GM19023 (cell line): ENCODE measurements around the gene PUS10.

Experiments
- ATAC-seq: cut with Tn5 transposase; IDR thresholded peaks from one replicate; pipeline ENCODE4 v1.9.1; 2021; ENCODE audit warnings: mild to moderate bottlenecking, moderate library complexity; ENCODE audit not compliant: unreplicated experiment

The PUS10 gene

GRCh38 chr2:60972889-60973656 is 45.0 kb downstream of the PUS10 start:
- ATAC-seq: no peak

DNA sequence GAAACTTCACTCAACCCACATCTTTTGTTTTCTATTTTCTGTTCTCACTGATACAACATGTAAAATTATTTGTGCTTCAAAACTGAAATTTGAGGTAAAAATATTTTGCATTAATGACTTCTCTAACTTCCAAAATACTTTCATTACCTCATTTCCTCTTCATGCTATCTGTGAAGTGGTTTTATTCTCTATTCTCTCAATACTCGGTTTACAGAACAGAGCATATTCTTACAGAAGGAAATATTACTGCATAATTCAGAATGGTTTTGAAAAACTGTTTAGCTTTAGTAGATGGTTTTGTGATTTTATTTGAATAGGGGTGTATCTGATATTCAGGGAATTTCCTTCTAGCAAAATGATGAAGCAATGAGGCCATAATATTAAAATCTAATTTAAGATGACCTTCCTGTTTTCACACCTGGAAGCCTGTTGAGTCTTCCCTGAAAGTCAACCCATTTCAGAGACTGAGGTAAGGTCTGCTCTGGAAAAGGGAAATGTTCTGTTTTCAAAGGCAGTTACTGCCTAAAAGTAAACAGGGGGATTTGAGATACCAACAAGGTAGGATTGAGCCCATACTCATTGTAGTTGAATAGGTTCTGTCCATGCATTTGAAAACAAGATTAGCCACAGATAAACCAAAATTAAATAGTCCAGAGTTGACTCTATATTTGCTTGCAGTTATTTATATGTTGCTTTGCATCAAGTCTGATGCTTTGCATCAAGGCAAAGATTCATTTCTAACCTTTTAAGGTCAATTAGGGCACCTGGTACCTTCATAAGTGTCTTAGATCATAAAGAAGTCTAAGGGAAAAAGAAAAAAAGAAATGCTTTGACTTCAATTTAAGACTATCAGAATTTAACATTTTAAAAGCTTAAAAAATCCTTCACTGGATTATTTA is 51.3 kb downstream of the PUS10 start:
- peak; percentile 75 for ATAC-seq

DNA sequence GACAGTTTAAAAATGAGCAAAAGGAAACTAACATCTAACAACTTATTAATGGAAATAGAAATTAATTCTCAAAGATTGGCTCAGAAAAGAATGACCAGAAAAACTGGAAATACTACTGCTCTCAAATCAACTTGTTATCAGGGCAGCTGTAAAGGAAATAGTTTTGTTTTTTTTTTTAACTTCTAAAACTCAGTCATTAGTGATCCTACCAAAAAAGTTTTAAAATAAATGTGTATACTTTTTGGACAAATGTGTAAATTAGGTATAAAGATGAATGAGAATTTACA is 52.6 kb downstream of the PUS10 start:
- no peak for ATAC-seq

GRCh38 chr2:60964651-60965498 is 53.2 kb downstream of the PUS10 start:
- ATAC-seq: no peak

DNA sequence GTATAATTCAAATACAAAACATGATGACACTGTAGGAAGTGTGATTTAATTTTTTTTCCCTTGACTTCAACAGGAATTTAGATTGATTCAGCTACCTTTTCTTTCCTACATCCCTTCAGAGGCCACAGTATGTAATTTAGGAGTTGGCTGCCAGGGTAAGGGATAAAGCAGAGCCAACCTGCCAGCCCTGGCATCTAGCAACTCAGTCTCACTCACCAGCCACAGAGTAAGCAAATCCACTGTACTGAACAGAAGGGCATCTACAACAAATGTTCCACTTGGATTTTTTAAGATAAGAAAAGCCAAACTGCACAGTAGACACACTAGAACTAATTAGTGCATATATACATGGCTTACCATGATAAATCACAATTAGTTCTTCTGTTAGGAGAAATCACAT is 54.9 kb downstream of the PUS10 start:
- no peak for ATAC-seq

DNA sequence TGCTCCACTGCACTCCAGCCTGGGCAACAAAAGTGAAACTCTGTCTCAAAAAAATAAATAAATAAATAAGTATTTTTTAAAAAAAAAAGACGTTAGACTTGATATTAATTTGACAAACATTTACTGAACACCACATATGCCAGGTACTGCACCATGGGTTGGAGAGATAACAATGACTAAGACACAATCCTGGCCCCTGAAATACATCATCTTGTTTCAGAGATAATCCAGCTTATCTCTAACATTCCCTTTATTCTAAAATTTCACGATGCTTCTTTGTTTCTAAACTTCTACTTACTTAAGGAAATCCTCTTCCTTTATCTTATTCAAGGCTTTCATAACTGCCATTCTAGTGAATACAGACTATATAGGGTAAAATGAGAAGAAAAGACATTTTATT is 55.5 kb downstream of the PUS10 start:
- ATAC-seq: no peak

DNA sequence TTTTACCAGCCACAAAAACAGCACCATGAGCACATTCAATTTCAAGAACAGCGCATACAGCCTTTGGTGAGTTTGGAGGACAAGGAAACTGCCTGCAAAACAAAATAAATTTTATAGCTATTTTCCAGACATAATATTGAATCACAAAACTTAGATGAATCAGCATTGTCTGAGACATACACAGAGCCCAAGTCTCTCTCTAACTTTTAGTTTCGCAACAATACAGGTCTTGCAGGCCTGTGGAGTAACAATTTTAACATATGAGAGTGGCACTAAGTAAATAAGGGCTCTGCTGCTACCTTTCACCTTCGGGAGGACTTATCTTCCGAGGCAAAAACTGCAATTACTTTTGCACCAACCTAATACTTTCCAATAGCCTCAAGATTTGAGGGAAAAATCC is 56.6 kb downstream of the PUS10 start:
- no peak for ATAC-seq

DNA sequence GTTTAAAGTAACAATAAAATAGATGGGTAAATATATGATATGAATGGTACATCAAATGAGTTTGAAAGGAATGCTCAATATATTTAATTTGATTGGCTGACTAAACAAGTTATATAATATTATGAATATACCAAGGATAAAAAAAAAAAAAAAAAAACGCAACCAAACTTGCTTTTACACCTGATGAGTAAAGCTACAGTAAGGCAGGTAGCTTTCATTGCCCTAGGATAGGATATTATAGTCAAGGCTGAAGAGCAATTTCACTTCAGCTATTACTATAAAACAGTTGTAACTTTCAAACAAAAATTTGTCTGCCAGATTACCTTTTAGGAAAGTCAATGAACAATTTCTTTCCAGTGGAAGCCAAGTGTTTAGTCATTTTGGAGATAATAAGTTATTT is 57.3 kb downstream of the PUS10 start:
- ATAC-seq: no peak

- ATAC-seq: no peak
These were observed 58.6 kb downstream of the PUS10 start for GRCh38 chr2:60959501-60959900.

GRCh38 chr2:60958800-60959199 is 59.3 kb downstream of the PUS10 start:
- ATAC-seq: no peak

DNA sequence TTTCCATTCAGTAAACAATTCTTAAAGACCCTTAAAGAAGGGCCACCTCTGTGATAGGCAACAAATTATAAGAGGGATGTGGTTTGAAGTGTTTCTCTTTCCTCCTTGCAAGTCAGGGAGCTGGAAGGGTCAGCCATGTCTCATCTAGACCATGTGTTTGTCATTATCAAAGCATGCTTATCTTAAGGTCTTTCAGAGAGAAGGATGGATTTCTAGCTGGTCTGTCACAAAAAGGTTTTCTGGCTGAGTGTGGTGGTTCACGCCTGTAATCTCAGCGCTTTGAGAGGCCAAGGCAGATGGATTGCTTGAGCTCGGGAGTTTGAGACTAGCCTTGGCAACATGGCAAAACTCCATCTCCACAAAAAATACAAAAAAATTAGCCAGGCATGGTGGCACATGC is 59.7 kb downstream of the PUS10 start:
- ATAC-seq: no peak

DNA sequence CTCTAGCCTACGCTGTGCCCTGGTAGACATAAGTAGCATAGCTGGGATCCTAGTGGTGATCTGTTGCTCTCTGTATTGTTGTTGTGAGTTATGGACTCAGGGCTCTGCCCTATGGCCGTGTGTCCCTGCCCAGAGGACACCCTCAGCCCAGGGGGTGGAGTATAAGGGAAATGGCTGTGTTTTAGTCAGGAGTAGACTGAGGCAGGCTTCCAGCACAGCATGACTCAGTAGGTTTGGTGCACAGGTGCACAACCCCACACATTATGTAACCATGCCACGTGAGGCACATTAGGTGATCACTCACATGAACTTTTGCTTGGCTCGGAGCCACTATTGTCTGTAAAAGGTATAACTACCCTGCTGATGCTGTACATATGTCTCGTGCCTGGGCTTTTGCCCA is 60.4 kb downstream of the PUS10 start:
- ATAC-seq: no peak

DNA sequence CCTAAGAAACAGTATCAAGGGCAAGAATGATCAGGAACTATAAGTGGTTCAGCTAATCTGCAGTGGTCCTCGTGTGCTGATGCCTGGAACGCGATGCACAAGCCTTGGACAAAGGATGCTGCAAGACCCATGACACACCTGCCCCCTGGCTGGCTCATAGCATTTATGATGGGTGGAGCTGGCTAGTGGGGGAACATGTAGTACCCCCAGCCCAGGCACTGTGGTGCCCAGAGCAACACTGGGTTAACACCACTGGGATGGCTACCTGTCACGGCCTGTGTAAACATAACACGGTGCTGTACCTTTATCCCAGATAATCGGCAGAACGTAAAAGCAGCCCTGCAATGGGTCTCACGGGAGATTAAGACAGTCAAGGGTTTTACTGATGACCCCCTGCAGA is 60.8 kb downstream of the PUS10 start:
- no peak for ATAC-seq

DNA sequence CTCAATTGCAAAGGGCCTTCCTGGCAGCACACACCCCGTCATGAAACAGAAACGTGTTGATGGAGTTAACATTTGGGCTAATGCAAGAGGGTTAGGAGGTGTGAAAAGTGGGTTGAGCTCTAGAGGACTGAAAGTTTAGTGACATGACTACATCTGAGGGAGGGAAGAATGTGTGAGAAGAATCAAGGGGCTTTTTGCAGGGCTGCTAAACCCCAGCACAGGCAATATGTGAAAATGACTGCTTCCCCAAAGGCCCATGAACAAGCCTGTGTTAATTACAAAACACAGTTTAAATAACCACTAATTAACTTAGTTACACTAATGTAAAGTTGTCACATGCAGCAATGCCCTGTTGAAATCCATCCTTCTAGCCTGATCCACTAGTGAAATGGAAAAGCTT is 63.9 kb downstream of the PUS10 start:
- no peak for ATAC-seq

GRCh38 chr2:60948926-60949579 is 69.0 kb downstream of the PUS10 start:
- no peak for ATAC-seq

- no peak for ATAC-seq
These were observed 69.9 kb downstream of the PUS10 start for GRCh38 chr2:60948161-60948560.

DNA sequence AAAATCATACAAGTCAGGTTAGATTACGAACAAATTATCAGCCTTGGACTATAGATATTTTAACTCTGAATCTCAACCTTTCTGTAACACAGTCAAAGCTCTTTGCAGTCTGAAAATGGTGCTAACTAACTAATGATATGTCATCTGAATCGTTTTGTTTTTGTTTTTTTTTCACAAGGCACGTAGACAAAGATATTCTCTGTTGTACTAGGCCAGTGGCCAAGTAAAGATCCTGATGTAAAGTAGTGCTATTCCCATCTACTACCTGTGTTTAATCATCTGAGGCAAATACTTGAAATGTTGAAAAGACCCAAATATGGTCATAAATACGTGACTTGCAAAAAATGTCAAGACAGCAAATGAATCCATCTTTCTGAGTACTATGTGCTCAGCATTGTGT is 71.0 kb downstream of the PUS10 start:
- ATAC-seq: no peak

GRCh38 chr2:60945341-60945740 is 72.7 kb downstream of the PUS10 start:
- ATAC-seq: no peak

DNA sequence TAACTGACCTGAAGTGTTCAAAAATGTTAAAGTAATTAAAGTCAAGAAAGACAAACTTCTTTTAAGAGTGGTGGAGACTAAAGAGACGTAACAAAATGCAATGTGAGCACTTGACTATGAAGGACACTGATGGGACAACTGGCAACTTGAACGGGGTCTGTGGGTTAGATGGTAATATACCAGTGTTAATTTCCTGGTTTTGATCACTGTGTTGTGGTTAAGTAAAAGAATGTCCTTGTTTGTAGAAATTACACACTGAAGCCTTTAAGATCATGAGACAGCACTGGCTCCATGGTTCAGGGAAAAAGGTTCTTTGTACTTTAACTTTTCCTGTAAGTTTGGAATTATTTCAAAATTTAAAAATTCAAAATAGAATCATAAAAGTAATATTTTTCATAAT is 78.4 kb downstream of the PUS10 start:
- ATAC-seq: no peak

GRCh38 chr2:60938301-60938700 is 79.8 kb downstream of the PUS10 start:
- ATAC-seq: no peak

DNA sequence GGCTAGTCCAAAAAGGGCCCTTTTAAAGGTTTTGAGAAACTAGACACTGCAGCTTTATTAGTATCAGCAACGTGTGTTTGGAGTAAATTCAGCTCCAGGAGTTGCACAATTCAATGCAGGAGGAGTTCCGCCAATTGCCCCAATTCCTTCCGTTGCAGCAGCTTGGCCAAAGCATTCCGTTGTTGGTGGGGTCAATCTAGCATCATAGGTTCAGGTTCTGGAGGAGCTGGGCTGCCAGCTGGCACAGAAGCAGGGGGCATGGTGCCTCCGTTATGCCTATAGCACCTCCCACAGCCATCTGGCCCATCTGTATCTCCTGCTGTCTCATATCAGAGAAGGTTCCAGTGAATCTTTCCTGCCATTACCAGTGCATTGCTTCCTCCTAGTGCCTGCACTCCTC is 81.3 kb downstream of the PUS10 start:
- no peak for ATAC-seq
